HepG2 (cell line): ENCODE data around the gene NDUFB7. TPM values are rescaled to one million over a fixed set of nuclear protein-coding genes. Genes with fewer than 3 reads are reported as not detected.

Source experiments
- DMTF1 ChIP-seq: sonication (generic); formaldehyde crosslinking; IDR thresholded peaks from 2 replicates; pipeline ENCODE4 v1.4.0; 2020; ENCODE audit warnings: mild to moderate bottlenecking, missing genetic modification reagents
- FOSL1 ChIP-seq: sonication (generic); formaldehyde crosslinking; IDR thresholded peaks from 2 replicates; pipeline ENCODE4 v1.9.0; 2021; ENCODE audit warnings: missing genetic modification reagents, borderline replicate concordance
- FOSL2 ChIP-seq: sonication (generic); formaldehyde crosslinking; IDR thresholded peaks from 2 replicates; pipeline ENCODE4 v1.4.0; 2020; ENCODE audit warnings: missing genetic modification reagents
- HDAC1 ChIP-seq: sonication (generic); formaldehyde crosslinking; IDR thresholded peaks from 2 replicates; pipeline ENCODE4 v1.5.1; 2020; ENCODE audit warnings: mild to moderate bottlenecking, missing genetic modification reagents
- HNRNPLL ChIP-seq: fragments of 200-400 bp; formaldehyde crosslinking; IDR thresholded peaks from 2 replicates; pipeline ENCODE4 v1.6.1; 2017; ENCODE audit warnings: mild to moderate bottlenecking, low read depth, low read length; ENCODE audit not compliant: poor library complexity, severe bottlenecking
- MIER2 ChIP-seq: IDR thresholded peaks from 2 replicates; pipeline ENCODE4 v1.6.1; 2016; ENCODE audit warnings: missing biosample characterization, missing genetic modification reagents
- NCOR1 ChIP-seq: fragments of 200-600 bp; sonication (generic); IDR thresholded peaks from 2 replicates; pipeline ENCODE4 v1.7.0; 2017; ENCODE audit warnings: antibody characterized with exemption, low read length, borderline replicate concordance
- PATZ1 ChIP-seq: sonication (generic); formaldehyde crosslinking; IDR thresholded peaks from 2 replicates; pipeline ENCODE4 v1.4.0; 2020; ENCODE audit warnings: missing genetic modification reagents
- PHF21A ChIP-seq: sonication (generic); formaldehyde crosslinking; IDR thresholded peaks from 2 replicates; pipeline ENCODE4 v1.5.0; 2020; ENCODE audit warnings: mild to moderate bottlenecking, missing genetic modification reagents
- POLR2AphosphoS5 ChIP-seq: IDR thresholded peaks from 2 replicates; pipeline ENCODE4 v1.6.1; 2012; ENCODE audit warnings: low read depth, low read length
- REXO4 ChIP-seq: sonication (generic); formaldehyde crosslinking; IDR thresholded peaks from 2 replicates; pipeline ENCODE4 v1.8.0; 2022; ENCODE audit warnings: missing genetic modification reagents, mild to moderate bottlenecking, borderline replicate concordance
- SAP130 ChIP-seq: IDR thresholded peaks from 2 replicates; pipeline ENCODE4 v1.6.1; 2016; ENCODE audit warnings: low read depth
- SIX1 ChIP-seq: sonication (generic); formaldehyde crosslinking; IDR thresholded peaks from 2 replicates; pipeline ENCODE4 v1.4.0; 2020; ENCODE audit warnings: missing genetic modification reagents, borderline replicate concordance
- SMARCE1 ChIP-seq: fragments of 450-650 bp; IDR thresholded peaks from 2 replicates; pipeline ENCODE4 v1.6.1; 2017; ENCODE audit warnings: borderline replicate concordance
- TEAD3 ChIP-seq: optimal IDR thresholded peaks from 2 replicates; pipeline ENCODE3; 2016; ENCODE audit warnings: borderline replicate concordance
- TEF ChIP-seq: sonication (generic); formaldehyde crosslinking; IDR thresholded peaks from 2 replicates; pipeline ENCODE4 v1.5.0; 2020; ENCODE audit warnings: missing genetic modification reagents
- THRA ChIP-seq: sonication (generic); formaldehyde crosslinking; IDR thresholded peaks from 2 replicates; pipeline ENCODE4 v1.4.0; 2020; ENCODE audit warnings: missing genetic modification reagents, borderline replicate concordance
- ZBTB33 ChIP-seq: sonication (generic); formaldehyde crosslinking; IDR thresholded peaks from 2 replicates; pipeline ENCODE4 v1.4.0; 2020; ENCODE audit warnings: missing genetic modification reagents
- ZMYM4 ChIP-seq: sonication (generic); formaldehyde crosslinking; IDR thresholded peaks from 2 replicates; pipeline ENCODE4 v1.8.1; 2023; ENCODE audit warnings: mild to moderate bottlenecking, missing genetic modification reagents
- ZNF550 ChIP-seq: sonication (generic); formaldehyde crosslinking; IDR thresholded peaks from 2 replicates; pipeline ENCODE4 v1.4.0; 2020; ENCODE audit warnings: mild to moderate bottlenecking, missing genetic modification reagents, borderline replicate concordance
- ZNF570 ChIP-seq: sonication (generic); formaldehyde crosslinking; IDR thresholded peaks from 2 replicates; pipeline ENCODE4 v1.4.0; 2020; ENCODE audit warnings: mild to moderate bottlenecking, missing genetic modification reagents, borderline replicate concordance
- ZNF724P ChIP-seq: sonication (generic); formaldehyde crosslinking; IDR thresholded peaks from 2 replicates; pipeline ENCODE4 v1.8.0; 2022; ENCODE audit warnings: missing genetic modification reagents, borderline replicate concordance
- polyA plus RNA-seq, 8 experiments: library from polyadenylated mRNA; depleted of rRNA in 3 of 8; stranded (reverse) in 7 of 8; unstranded in 1 of 8; fragments of >200 nt; fragmentation: Illumina TruSeq in 4 of 8; extraction: Trizol in 4 of 8; gene quantifications; 2 replicates each; pipeline versions ENCODE4 v1.2.1 to v1.2.3, GENCODE V29; 2011 to 2016; ENCODE audit warnings: low read depth in 4 of 8, missing spikeins in 1 of 8, mixed read lengths in 1 of 8; ENCODE audit not compliant: insufficient read depth in 1 of 8
- total RNA-seq, 5 experiments: library from RNA; depleted of rRNA; stranded (reverse); fragments of >200 nt; fragmentation: Illumina TruSeq; extraction: Trizol; gene quantifications; 2 replicates each; pipeline ENCODE4 v1.2.3, GENCODE V29; 2016; ENCODE audit warnings: low read depth in 1 of 5

The NDUFB7 gene
- total and polyA plus RNA-seq, 2 of the 13 experiments (the other 11 are each of a cell fraction or from before 2014, with no cell fraction given), result 156 to 198 TPM

GRCh38 chr19:14519860-14520407 is 51.9 kb downstream of the NDUFB7 start (continued):
- TF ChIP-seq FOSL1 (CRISPR knock-in tag) (peak; percentile 63; the same call in 1 of the 2 replicates), ZNF550 (CRISPR knock-in tag) (no peak), SIX1 (peak; percentile 33; the same call in 1 of the 2 replicates), PHF21A (peak; percentile 66; the same call in 1 of the 2 replicates), NCOR1 (no peak; the same call in 1 of the 2 replicates), DMTF1 (no peak), MIER2 (CRISPR knock-in tag) (peak; percentile 33; the same call in 1 of the 2 replicates), FOSL2 (peak; percentile 96), ZMYM4 (CRISPR knock-in tag) (peak; percentile 50; the same call in 1 of the 2 replicates), THRA (CRISPR knock-in tag) (peak; percentile 81; the same call in 1 of the 2 replicates), TEF (CRISPR knock-in tag) (peak; percentile 39; the same call in 1 of the 2 replicates), ZNF724P (CRISPR knock-in tag) (0 out of 2 replicates have a peak, but pooled peaks have one; percentile 66), HNRNPLL (no peak), PATZ1 (CRISPR knock-in tag) (peak; percentile 58), ZBTB33 (CRISPR knock-in tag) (0 out of 2 replicates have a peak, but pooled peaks have one; percentile 4), POLR2AphosphoS5 (peak; percentile 28; the same call in 1 of the 2 replicates), TEAD3 (CRISPR knock-in tag) (peak; percentile 86), ZNF570 (CRISPR knock-in tag) (no peak), SAP130 (peak; percentile 96), HDAC1 (CRISPR knock-in tag) (peak; percentile 88), REXO4 (no peak), SMARCE1 (no peak)
